ENCODE results near the gene LGALS3BP. TPM values are rescaled to one million over a fixed set of nuclear protein-coding genes. Genes with fewer than 3 reads are reported as not detected.

LGALS3BP gene
- total RNA-seq, result 17.5 TPM

GRCh38 chr17:78979780-78980623 lies at the start of gene LGALS3BP:
Gene LGALS3BP (minus strand): TSS chr17:78979923. CDS start chr17:78977191, 2,732 bp downstream.

DNA sequence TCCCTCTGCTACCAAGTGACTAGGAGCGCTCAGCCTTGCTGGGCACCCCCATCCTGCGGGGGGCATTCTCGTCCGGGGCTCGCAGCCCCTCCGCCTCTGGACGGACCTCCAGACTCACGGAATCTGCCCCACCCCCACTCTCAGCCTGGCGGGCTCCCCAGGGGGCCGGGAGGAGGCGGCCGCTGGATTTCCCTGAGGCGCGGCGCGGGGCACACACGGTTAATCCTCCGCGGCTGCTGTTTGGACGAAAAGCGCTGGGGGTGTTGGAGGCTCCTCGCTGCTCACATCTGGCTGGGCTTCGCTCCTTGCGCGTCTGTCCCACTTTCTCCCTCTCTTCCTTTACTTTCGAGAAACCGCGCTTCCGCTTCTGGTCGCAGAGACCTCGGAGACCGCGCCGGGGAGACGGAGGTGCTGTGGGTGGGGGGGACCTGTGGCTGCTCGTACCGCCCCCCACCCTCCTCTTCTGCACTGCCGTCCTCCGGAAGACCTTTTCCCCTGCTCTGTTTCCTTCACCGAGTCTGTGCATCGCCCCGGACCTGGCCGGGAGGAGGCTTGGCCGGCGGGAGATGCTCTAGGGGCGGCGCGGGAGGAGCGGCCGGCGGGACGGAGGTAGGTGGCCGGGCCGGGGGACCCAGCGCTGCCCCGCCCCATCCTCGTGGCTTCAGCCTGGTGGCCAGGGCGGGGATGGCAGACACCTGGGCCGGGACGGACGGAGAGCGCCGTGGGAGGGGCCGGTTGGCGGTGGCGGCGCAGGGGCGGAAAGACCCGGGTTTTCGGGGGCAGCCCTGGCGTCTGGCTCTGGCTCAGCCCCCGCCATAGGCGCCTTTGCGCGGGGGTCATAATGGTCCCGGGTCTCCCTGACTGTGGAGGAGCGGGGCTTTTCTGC lies 44.4 kb upstream of the LGALS3BP start, which contains the start of gene C1QTNF1:
C1QTNF1 (plus strand) TSS at position 284 of the 886 bp plus-strand sequence. CDS start 19,800 bp downstream, outside the sequence.

DNA sequence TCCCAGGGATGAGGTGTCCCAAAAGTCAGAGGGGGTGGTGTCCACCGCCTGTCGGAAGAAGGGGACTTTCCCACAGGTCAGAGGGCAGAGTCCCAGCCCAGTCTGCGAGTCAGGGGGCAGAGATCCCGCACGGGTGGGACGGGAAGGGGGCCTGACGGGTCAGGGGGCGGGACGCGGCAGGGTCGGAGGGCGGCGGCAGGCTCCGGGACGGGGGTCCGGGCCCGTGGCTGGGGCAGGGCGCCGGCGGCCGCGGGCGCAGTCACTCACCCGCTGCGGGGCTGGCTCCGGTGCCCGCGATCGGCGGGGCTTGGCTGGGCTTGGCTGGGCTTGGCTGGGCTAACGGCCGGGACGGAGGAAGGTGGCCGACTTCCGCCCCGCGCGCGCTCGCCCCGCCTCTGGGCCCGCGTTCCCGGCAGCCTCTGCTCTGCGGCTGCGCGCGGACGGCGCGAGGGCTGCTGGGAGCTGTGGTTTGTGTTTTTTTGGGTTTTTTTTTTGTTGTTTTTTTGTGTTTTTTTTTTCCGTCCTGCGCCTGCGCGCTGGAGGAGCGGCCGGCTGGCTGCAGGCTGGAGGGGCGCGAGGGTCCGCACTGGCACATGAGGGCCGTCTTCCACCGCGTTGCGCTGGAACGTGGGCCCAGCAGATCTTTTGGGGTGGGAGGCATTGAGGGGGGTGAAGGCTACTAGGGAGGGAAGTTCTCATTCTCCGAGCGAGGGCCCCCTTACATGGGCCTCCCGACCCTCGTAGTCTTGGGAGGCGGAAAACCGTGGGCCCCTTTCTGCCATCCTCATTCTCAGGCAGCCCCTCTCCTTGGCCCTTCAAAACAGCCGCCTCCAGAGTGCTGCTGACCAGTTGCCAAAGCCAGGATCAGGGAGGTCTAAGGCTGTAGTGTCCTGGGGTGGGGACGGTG lies 29.9 kb upstream of the LGALS3BP start, which contains the start of gene CANT1:
CANT1 (minus strand) TSS at position 368 of the 907 bp plus-strand sequence. CDS start 12,142 bp downstream, outside the sequence.

GRCh38 chr17:78925234-78925633 lies 54.5 kb downstream of the LGALS3BP start, which contains the start of gene TIMP2:
Gene TIMP2 (minus strand): TSS chr17:78925387. CDS start chr17:78925088, 299 bp downstream.

Other genes with a start within 250 kb of the LGALS3BP start
- 102 TPM for gene CYTH1, start 197.7 kb downstream of the LGALS3BP start, total RNA-seq
- gene USP36, start 139.1 kb downstream of the LGALS3BP start, total RNA-seq, result 32.9 TPM
- gene CEP295NL, start 76.7 kb downstream of the LGALS3BP start, total RNA-seq, result 6.3 TPM
- gene TIMP2, start 54.5 kb downstream of the LGALS3BP start, total RNA-seq, result 56.0 TPM
- 19.4 TPM for gene CANT1, start 29.8 kb upstream of the LGALS3BP start, total RNA-seq
- 0.94 TPM for gene C1QTNF1, start 44.2 kb upstream of the LGALS3BP start, total RNA-seq
- 25.7 TPM for gene ENGASE, start 94.9 kb upstream of the LGALS3BP start, total RNA-seq

Data from parietal lobe (tissue), 1 donor.